ENCODE measurements around the gene KCNK3. TPM values are rescaled to one million over a fixed set of nuclear protein-coding genes. Genes with fewer than 3 reads are reported as not detected.

Gene KCNK3
- not detected in 2 replicates for total RNA-seq

DNA sequence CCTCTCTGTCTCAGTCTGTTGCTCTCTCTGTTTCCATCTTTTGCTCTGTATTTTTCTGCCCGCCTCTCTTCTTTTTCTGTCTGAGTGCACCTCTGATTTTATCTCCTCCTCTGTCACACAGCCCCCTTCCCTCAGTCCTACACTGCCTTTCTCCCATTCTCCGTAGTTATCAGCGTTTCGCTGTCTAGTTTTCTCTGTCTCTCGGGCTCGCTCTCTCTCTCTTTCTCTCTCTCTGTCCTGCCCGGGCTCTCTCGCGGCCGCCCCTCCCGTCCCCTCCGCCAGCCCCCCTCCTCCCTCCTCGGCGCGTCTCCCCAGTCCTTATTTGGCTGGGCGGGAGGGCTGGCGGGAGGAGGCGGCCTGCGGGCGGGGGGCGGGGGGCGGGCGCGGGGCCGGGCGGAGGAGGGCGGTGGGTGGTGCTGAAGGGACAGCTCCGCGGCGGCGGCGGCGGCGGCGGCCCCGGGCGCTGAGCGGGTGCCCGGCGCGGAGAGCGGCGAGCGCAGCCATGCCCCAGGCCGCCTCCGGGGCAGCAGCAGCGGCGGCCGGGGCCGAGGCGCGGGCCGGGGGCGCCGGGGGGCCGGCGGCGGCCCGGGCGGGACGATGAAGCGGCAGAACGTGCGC is at the start of gene KCNK3:
TSS of gene KCNK3 (plus strand) at position 444 of the 618 bp plus-strand sequence. CDS start at position 598, 154 bp downstream.
- no peaks in the 10 kb centered on the region for H3K79me2 ChIP-seq (ENCODE audit: insufficient read depth, low read length)
- peaks cover 19% of the 10 kb centered on the region for H3K4me1 ChIP-seq (ENCODE audit: insufficient read depth, low read length)
- H2AFZ ChIP-seq (ENCODE audit: low read length), result no peak within 1 kb of the TSS
- H3K4me3 ChIP-seq (ENCODE audit: insufficient read depth, low read length), result peak within 1 kb of the TSS; percentile 51
- H3K36me3 ChIP-seq (ENCODE audit: insufficient read depth, low read length), result no peaks in the 10 kb centered on the region
- no peak within 1 kb of the TSS for H3K27ac ChIP-seq (ENCODE audit: low read depth, low read length)
- TF ChIP-seq, protein P1, sequence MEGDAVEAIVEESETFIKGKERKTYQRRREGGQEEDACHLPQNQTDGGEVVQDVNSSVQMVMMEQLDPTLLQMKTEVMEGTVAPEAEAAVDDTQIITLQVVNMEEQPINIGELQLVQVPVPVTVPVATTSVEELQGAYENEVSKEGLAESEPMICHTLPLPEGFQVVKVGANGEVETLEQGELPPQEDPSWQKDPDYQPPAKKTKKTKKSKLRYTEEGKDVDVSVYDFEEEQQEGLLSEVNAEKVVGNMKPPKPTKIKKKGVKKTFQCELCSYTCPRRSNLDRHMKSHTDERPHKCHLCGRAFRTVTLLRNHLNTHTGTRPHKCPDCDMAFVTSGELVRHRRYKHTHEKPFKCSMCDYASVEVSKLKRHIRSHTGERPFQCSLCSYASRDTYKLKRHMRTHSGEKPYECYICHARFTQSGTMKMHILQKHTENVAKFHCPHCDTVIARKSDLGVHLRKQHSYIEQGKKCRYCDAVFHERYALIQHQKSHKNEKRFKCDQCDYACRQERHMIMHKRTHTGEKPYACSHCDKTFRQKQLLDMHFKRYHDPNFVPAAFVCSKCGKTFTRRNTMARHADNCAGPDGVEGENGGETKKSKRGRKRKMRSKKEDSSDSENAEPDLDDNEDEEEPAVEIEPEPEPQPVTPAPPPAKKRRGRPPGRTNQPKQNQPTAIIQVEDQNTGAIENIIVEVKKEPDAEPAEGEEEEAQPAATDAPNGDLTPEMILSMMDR (IDR thresholded peaks at IDR 0.05; ENCODE audit: extremely low read depth, low read depth, low read length), result no peak
- H3K27me3 ChIP-seq (ENCODE audit: insufficient read depth, low read length), result peaks cover 60% of the 10 kb centered on the region
- peak; percentile 97 for DNase-seq (ENCODE audit: insufficient read length, low spot score, missing footprints)
- no peaks in the 10 kb centered on the region for H3K9me3 ChIP-seq (ENCODE audit: low read depth, low read length)
- H3K4me2 ChIP-seq (ENCODE audit: insufficient read depth, low read length), result peak within 1 kb of the TSS; percentile 62
- peaks cover 7% of the 10 kb centered on the region for H4K20me1 ChIP-seq (ENCODE audit: insufficient read depth, low read length)

GRCh38 chr2:26644188-26644835 is 48.2 kb upstream of the KCNK3 start:
- Histone ChIP-seq H3K4me3 (ENCODE audit: insufficient read depth, low read length) (no peak overlapping the region), H3K4me2 (ENCODE audit: insufficient read depth, low read length) (no peak overlapping the region), H3K27me3 (ENCODE audit: insufficient read depth, low read length) (peaks cover 51% of the 10 kb centered on the region), H4K20me1 (ENCODE audit: insufficient read depth, low read length) (no peaks in the 10 kb centered on the region), H2AFZ (ENCODE audit: low read length) (no peak overlapping the region), H3K27ac (ENCODE audit: low read depth, low read length) (no peak overlapping the region), H3K4me1 (ENCODE audit: insufficient read depth, low read length) (no peaks in the 10 kb centered on the region), H3K79me2 (ENCODE audit: insufficient read depth, low read length) (no peaks in the 10 kb centered on the region), H3K36me3 (ENCODE audit: insufficient read depth, low read length) (no peaks in the 10 kb centered on the region), H3K9me3 (ENCODE audit: low read depth, low read length) (no peaks in the 10 kb centered on the region)
- TF ChIP-seq, protein P1 (IDR thresholded peaks at IDR 0.05; ENCODE audit: extremely low read depth, low read depth, low read length), result no peak
- no peak for DNase-seq (ENCODE audit: insufficient read length, low spot score, missing footprints)

DNA sequence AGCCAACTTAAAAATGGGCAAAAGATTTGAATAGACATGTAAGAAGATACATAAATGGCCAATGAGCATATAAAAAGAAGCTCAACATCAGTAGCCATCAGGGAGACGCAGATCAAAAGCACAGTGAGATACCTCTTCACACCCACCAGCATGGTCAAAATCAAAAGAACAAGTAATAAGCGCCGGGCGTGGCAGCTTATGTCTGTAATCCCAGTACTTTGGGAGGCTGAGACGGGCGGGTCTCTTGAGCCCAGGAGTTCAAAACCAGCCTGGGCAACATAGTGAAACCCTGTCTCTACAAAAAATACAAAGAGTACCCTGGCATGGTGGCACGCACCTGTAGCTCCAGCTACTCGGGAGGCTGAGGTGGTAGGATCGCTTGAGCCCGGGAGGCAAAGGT is 46.8 kb upstream of the KCNK3 start:
- no peaks in the 10 kb centered on the region for H3K4me1 ChIP-seq (ENCODE audit: insufficient read depth, low read length)
- H2AFZ ChIP-seq (ENCODE audit: low read length), result no peak overlapping the region
- H3K4me2 ChIP-seq (ENCODE audit: insufficient read depth, low read length), result no peak overlapping the region
- peaks cover 54% of the 10 kb centered on the region for H3K27me3 ChIP-seq (ENCODE audit: insufficient read depth, low read length)
- H3K36me3 ChIP-seq (ENCODE audit: insufficient read depth, low read length), result no peaks in the 10 kb centered on the region
- H3K27ac ChIP-seq (ENCODE audit: low read depth, low read length), result no peak overlapping the region
- H3K79me2 ChIP-seq (ENCODE audit: insufficient read depth, low read length), result no peaks in the 10 kb centered on the region
- no peak overlapping the region for H3K4me3 ChIP-seq (ENCODE audit: insufficient read depth, low read length)
- no peak for DNase-seq (ENCODE audit: insufficient read length, low spot score, missing footprints)
- H3K9me3 ChIP-seq (ENCODE audit: low read depth, low read length), result no peaks in the 10 kb centered on the region
- no peaks in the 10 kb centered on the region for H4K20me1 ChIP-seq (ENCODE audit: insufficient read depth, low read length)
- TF ChIP-seq, protein P1 (IDR thresholded peaks at IDR 0.05; ENCODE audit: extremely low read depth, low read depth, low read length), result no peak

DNA sequence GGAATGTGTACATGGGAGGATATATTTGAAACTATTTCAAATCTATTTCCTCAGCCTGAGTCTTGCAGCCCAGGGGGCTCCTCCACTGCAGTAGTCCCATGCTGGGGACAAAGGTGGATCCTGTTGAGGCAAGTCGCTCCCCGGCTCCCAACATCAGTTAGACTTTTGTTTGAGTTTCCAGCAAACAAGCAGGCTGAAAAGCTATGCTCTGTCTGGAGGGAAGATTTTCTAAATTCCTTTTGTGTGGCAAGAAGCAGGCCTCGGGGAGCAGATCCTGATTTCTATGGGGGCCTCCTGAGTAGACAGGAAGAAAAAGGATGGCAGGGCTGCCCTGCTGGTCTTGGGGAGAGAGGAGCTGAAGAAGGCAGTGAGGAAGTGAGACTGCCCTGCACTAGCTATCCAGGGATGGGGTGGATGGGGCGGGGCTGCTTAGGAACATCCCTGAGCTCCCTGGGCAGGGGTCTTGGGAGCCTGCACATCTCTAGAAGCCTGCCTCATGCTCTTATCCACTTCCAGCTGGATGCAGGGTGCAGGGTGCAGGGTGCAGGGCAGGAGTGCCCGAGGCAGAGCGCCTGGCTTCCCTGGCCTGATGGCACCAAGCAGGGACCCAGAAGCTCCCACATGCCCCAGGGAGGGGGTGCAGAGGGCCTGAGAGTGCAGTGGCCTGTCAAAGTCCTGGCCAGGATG is 45.4 kb upstream of the KCNK3 start:
- no peak overlapping the region for H3K4me2 ChIP-seq (ENCODE audit: insufficient read depth, low read length)
- TF ChIP-seq, protein P1 (IDR thresholded peaks at IDR 0.05; ENCODE audit: extremely low read depth, low read depth, low read length), result no peak
- no peak overlapping the region for H3K4me3 ChIP-seq (ENCODE audit: insufficient read depth, low read length)
- H2AFZ ChIP-seq (ENCODE audit: low read length), result no peak overlapping the region
- H3K79me2 ChIP-seq (ENCODE audit: insufficient read depth, low read length), result no peaks in the 10 kb centered on the region
- no peak overlapping the region for H3K27ac ChIP-seq (ENCODE audit: low read depth, low read length)
- H3K36me3 ChIP-seq (ENCODE audit: insufficient read depth, low read length), result no peaks in the 10 kb centered on the region
- H3K27me3 ChIP-seq (ENCODE audit: insufficient read depth, low read length), result peaks cover 59% of the 10 kb centered on the region
- H3K4me1 ChIP-seq (ENCODE audit: insufficient read depth, low read length), result no peaks in the 10 kb centered on the region
- no peaks in the 10 kb centered on the region for H3K9me3 ChIP-seq (ENCODE audit: low read depth, low read length)
- no peak for DNase-seq (ENCODE audit: insufficient read length, low spot score, missing footprints)
- no peaks in the 10 kb centered on the region for H4K20me1 ChIP-seq (ENCODE audit: insufficient read depth, low read length)
